Raji (cell line): ENCODE measurements around the gene TEDC2.

Experiments
- POLR2A ChIP-seq: IDR thresholded peaks from 2 replicates; pipeline ENCODE4 v1.6.1; 2011; ENCODE audit warnings: low read depth, low read length, control low read depth; ENCODE audit not compliant: insufficient read depth

The TEDC2 gene

GRCh38 chr16:2490190-2491105 lies 30.5 kb downstream of the TEDC2 start:
- no peak for TF ChIP-seq POLR2A

DNA sequence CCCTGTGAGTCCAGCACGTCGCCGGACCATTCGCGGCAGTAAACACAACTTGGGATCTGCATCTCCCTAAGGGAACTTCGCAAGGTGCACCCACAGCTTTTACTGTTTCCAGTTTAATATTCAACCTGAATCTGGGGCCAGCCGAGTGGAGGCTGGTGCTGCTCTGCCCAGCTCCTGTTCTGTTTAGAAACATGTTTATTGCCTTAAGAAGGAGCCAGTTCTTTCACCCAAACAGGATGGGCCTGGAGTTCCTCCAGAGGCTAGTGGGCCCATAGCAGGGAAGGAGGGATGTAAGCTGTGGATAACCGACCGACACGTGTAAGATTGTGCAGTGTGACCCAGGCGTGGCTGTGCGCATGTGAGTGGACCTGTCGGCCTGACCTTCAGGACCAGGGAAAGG lies 32.4 kb downstream of the TEDC2 start:
- TF ChIP-seq POLR2A = no peak

DNA sequence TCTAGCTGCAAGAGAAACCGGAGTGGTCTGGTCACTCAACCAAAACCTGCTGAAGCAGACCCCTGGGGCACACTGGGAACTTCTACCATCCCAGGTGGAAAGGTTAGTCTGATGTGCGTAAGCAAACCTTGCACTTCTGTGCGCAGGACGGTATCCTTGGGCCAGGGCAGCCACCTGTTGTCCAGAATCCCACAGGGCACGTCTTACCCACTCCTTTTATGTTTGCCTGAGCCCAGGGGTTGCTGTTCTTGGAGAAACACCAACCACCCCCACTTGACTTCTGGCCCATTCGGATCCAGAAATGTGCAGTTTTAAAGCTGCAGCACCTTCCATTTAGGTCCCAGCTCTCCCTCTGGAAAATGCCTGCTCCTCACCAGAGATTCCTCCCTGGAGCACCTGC lies 33.7 kb downstream of the TEDC2 start:
- TF ChIP-seq POLR2A = no peak

- TF ChIP-seq POLR2A = no peak
Measured at GRCh38 chr16:2494616-2495015, 34.7 kb downstream of the TEDC2 start.

GRCh38 chr16:2495041-2495440 lies 35.1 kb downstream of the TEDC2 start:
- TF ChIP-seq POLR2A = no peak

DNA sequence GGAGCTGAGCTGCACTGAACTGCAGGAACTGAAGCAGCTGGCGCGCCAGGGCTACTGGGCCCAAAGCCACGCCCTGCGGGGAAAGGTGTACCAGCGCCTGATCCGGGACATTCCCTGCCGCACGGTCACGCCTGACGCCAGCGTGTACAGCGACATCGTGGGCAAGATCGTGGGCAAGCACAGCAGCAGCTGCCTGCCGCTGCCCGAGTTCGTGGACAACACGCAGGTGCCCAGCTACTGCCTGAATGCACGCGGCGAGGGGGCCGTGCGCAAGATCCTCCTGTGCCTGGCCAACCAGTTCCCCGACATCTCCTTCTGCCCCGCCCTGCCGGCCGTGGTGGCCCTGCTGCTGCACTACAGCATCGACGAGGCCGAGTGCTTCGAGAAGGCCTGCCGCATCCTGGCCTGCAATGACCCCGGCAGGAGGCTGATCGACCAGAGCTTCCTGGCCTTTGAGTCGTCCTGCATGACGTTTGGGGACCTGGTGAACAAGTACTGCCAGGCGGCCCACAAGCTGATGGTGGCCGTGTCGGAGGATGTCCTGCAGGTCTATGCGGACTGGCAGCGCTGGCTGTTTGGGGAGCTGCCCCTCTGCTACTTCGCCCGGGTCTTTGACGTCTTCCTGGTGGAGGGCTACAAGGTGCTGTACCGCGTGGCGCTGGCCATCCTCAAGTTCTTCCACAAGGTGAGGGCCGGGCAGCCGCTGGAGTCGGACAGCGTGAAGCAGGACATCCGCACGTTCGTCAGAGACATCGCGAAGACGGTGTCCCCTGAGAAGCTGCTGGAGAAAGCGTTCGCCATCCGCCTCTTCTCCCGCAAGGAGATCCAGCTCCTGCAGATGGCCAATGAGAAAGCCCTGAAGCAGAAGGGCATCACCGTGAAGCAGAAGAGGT lies 36.6 kb downstream of the TEDC2 start:
- no peak for TF ChIP-seq POLR2A

GRCh38 chr16:2497116-2497630 lies 37.3 kb downstream of the TEDC2 start:
- no peak for TF ChIP-seq POLR2A

DNA sequence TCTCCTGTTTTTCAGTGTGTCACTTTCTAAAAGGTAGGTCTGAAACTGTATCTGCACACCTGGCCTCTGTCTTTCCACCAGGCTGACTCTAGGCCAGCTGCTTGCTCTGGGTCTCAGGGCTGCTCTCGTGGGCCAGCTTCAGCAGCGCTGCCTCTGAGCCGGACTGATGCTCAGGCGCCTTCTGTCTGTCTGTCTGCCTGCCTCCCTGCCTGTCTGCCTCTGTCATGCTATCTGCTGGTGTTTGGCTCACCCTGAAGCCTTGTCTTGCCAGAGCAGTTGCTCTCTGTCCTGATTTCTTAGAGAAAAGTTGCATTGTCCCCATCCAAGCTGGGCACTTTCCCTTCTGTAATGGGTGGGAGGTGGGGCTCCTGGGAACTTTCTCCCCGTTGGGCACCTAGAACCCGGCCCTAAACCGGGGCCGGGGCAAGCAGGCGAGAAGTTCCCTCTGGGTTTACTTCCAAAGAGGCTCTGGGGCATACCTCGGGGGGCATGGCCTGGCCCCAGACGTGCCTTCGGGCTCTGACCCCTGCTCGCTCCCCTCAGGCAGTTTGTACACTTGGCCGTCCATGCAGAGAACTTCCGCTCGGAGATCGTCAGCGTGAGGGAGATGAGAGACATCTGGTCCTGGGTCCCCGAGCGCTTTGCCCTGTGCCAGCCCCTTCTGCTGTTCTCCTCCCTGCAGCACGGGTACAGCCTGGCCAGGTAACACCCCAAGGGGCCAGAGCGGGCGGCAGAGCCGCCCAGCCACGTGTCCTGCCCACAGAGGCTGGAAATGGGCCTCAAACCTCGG lies 38.0 kb downstream of the TEDC2 start:
- TF ChIP-seq POLR2A = no peak

DNA sequence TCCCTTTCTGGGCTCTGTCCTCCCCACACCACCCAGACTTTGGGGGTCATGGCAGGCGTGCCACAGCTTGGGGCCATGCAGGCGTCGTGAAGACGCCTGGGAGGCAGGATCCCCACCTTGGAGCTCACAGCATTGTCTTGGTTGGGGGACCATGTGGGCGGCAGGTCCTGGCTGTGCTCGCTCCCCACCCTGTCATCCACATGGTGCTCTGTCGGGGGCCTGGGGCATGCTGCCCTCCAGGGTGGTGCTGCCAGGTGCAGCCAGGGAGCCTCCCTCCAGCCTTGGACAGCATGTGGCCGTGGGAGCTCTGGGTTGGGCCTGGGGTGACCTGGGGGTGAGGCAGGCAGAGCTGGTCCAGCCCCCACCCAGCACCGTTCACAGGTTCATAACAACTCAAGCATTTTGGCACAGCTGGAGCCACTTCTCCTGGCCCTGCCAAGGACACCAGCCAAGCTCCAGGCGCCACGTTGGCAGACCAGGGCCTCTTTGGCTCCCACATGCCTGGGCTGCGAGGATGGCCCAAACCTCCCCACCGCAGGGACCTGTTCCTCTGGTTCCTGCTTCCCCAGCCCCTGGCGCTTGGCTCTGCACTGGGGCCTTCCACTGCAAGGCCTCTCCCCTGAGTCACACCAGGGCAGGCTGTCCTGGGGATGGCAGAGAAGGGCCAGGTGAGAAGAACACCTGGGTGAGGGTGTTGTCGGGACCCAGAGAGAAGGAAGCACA lies 38.8 kb downstream of the TEDC2 start:
- TF ChIP-seq POLR2A = no peak

DNA sequence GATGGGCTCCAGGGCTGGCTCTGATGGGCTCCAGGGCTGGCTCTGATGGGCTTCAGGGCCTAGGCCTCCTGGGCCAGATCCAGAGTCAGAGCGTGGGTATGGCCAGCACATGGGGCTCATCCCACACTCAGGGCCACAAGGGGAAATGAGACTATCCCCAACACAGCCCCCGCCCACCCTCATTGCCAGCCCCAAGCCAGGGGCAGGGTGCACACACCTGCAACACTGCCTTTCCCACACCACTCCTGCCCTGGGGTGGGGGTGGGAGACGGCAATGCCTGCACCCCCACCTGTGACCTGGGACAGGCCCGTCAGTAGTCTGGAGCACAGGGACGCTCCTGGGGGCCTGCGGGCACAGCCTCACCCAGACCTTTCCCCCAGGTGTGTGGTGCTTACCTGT lies 39.5 kb downstream of the TEDC2 start:
- no peak for TF ChIP-seq POLR2A

DNA sequence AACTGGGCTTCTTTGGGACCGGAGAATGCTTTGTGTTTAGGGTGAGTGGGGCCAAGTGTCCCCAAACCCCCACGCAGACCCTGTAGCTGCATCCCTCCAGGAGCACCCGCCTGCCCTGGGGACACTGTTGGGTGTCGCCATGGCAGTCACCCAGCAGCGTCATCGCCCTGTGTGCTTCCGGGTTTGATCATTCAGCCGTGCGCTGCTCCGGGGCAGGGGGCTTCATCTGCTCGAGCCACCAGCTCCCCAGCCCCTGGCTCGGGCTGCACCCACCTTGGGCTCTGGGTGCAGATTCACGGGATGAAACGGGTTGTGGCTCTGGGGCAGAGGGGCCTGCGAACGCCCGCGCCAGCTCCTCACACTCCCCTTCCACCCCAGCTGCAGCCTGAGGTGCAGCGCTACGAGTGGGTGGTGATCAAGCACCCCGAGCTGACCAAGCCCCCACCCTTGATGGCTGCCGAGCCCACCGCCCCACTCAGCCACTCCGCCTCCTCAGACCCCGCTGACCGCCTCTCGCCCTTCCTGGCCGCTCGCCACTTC lies 40.1 kb downstream of the TEDC2 start:
- TF ChIP-seq POLR2A = no peak

- TF ChIP-seq POLR2A = no peak
Measured at GRCh38 chr16:2500430-2500917, 40.6 kb downstream of the TEDC2 start.

DNA sequence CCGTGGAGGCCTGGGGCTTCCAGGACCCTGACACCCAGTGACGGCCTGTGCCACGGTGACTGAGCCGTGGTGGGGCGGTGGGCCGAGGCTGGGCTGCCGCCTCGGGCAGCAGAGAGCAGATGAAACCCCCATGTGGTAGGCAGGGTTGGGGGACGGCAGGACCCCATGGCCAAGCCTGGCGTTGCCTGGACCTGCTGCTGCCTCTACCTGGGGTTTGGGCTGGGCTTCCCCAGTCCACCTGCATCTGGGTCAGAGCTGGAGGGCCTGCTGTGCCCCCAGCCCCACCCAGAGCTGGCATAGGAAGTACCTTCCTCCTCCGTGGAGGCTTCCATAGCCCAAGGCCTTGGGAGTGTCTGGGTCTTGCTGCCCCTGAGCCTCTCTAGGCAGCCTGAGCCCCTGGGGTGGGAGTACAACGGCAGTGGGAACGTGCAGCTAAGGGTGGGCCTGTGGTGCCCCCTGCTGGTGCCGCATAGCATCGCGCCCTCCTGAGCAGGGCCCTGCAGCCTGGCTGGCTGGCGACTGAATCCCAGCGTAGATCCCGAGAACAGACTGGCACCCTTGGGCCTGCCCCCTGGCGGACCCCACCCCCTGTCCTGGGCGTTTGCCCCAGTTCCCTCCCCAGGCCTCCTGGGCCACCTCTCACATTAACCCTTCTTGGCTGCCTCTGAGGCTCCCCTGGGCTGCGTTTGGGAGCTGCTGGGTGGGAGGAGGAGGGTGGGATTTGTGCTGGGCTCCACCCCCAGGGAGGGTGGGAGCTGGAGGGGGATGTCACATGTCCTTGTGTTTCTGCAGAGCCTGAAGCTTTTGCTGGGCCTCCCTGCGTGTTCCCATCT lies 41.2 kb downstream of the TEDC2 start:
- TF ChIP-seq POLR2A = peak; percentile 35; the same call in 1 of the 2 replicates
